HG03342 (cell line): ENCODE results near the gene TMEM220.

Experiments used
- ATAC-seq: cut with Tn5 transposase; IDR thresholded peaks from one replicate; pipeline ENCODE4 v1.9.1; 2021; ENCODE audit warnings: mild to moderate bottlenecking, moderate library complexity; ENCODE audit not compliant: unreplicated experiment

The TMEM220 gene

GRCh38 chr17:10673312-10673711 is 56.5 kb downstream of the TMEM220 start:
- no peak for ATAC-seq

GRCh38 chr17:10668775-10669174 is 61.0 kb downstream of the TMEM220 start:
- ATAC-seq: no peak

- no peak for ATAC-seq
Measured at GRCh38 chr17:10666906-10667305, 62.9 kb downstream of the TMEM220 start.

GRCh38 chr17:10664571-10664970 is 65.3 kb downstream of the TMEM220 start:
- ATAC-seq: no peak
